ENCODE data around the gene RAP1GAP.

GRCh38 chr1:21613072-21613867 is 55.9 kb downstream of the RAP1GAP start:
- TF ChIP-seq CTCF (IDR thresholded peaks at IDR 0.05) (no peak), POLR2A (IDR thresholded peaks at IDR 0.05) (no peak)
